ENCODE data around the gene FAU.

The FAU gene

DNA sequence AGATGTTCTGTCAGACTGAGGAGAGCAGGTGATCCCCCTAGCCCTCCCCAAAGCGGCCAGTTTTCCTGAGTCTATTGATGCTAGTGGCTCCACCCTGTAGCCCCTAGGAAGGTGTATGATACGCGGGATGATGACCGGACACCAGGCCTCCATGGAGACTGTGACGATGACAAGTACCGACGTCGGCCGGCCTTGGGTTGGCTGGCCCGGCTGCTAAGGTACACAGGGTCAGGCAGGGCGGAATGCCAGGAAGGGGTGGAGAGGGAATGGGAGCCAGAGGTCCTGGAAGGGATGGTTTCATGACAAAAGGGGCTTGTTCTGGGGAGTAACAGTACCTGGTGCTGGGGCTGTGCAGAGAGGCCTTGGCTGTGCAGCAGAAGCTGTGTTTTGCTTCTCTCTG is 34.7 kb downstream of the FAU start:
- DNase-seq (ENCODE audit: low spot score): no peak
- TF ChIP-seq, protein P1, sequence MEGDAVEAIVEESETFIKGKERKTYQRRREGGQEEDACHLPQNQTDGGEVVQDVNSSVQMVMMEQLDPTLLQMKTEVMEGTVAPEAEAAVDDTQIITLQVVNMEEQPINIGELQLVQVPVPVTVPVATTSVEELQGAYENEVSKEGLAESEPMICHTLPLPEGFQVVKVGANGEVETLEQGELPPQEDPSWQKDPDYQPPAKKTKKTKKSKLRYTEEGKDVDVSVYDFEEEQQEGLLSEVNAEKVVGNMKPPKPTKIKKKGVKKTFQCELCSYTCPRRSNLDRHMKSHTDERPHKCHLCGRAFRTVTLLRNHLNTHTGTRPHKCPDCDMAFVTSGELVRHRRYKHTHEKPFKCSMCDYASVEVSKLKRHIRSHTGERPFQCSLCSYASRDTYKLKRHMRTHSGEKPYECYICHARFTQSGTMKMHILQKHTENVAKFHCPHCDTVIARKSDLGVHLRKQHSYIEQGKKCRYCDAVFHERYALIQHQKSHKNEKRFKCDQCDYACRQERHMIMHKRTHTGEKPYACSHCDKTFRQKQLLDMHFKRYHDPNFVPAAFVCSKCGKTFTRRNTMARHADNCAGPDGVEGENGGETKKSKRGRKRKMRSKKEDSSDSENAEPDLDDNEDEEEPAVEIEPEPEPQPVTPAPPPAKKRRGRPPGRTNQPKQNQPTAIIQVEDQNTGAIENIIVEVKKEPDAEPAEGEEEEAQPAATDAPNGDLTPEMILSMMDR (IDR thresholded peaks at IDR 0.05; ENCODE audit: extremely low read depth, insufficient read depth, missing control alignments): no peak
- in situ Hi-C loops (cut with MboI; ENCODE audit: low pct_unique_long_range_greater_than_20kb, low sequenced_read_pairs, unreplicated experiment): no loop called here

DNA sequence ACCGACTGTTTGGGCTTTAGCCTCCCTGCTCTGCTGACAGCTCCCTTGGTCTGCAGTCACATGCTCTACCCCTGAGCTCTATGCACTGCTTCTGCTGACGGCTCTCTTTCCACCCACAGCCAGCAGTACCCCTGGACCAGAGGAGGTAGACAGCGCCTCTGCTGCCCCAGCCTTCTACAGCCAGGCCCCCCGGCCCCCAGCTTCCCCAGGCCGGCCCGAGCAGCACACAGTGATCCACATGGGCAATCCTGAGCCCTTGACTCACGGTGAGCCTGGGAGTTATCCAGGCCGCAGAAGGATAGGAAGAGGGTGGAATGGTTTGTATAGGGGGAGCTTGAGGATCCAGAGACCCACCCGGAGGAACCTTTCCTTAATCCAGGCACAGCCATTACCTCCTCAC is 35.1 kb downstream of the FAU start:
- DNase-seq (ENCODE audit: low spot score): no peak
- in situ Hi-C loops (cut with MboI; ENCODE audit: low pct_unique_long_range_greater_than_20kb, low sequenced_read_pairs, unreplicated experiment): no loop called here
- TF ChIP-seq, protein P1 (IDR thresholded peaks at IDR 0.05; ENCODE audit: extremely low read depth, insufficient read depth, missing control alignments): no peak

DNA sequence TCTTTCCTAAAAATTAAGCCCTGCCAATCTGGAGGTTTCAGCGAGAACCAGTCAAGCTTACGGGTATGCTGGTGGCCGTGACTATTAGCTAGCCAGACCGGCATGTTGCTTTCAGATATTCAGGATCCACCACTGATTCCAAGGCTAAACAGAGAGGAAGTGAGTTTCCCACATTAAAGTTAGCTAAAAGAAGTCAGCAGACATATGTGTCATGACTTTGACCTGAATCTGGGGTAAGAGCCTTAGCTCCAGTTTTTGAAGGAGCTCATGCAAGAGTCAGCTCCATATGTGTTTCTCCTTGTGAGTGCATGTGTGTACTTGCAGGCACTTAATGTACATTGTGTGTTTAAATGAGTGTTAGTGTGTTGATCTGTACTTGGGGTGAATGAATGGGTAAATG is 36.5 kb downstream of the FAU start:
- TF ChIP-seq, protein P1 (IDR thresholded peaks at IDR 0.05; ENCODE audit: extremely low read depth, insufficient read depth, missing control alignments): no peak
- DNase-seq (ENCODE audit: low spot score): no peak
- in situ Hi-C loops (cut with MboI; ENCODE audit: low pct_unique_long_range_greater_than_20kb, low sequenced_read_pairs, unreplicated experiment): no loop called here

DNA sequence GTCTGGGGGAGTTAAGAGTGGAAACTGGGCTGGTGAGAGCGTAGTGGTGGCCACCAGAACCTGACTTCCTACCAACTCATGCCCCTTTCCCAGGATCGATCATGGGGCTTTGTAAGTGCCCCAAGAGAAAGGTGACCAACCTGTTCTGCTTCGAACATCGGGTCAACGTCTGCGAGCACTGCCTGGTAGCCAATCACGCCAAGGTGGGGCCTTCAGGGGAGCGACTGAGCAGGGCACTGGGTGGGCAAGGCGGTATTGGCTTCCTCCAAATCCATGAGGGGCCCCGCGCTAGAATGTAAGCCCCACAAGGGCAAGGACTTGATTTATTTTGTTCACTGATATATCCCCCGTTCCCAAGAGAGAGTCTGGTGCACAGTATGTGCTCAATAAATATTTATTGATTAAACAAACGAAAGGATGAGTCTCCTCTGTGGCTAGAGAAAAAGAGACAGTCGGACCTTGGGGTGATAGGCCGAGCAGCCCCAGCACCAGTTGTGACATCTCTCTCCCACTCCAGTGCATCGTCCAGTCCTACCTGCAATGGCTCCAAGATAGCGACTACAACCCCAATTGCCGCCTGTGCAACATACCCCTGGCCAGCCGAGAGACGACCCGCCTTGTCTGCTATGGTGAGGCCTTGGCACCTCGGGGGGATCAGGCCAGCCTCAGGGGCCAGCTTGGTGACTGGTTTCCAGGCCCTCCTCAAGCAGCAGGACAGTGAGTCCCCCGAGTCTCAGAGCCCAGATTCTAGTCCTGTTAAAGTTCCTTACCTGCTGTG is 37.1 kb downstream of the FAU start:
- in situ Hi-C loops (cut with MboI; ENCODE audit: low pct_unique_long_range_greater_than_20kb, low sequenced_read_pairs, unreplicated experiment): no loop called here

DNA sequence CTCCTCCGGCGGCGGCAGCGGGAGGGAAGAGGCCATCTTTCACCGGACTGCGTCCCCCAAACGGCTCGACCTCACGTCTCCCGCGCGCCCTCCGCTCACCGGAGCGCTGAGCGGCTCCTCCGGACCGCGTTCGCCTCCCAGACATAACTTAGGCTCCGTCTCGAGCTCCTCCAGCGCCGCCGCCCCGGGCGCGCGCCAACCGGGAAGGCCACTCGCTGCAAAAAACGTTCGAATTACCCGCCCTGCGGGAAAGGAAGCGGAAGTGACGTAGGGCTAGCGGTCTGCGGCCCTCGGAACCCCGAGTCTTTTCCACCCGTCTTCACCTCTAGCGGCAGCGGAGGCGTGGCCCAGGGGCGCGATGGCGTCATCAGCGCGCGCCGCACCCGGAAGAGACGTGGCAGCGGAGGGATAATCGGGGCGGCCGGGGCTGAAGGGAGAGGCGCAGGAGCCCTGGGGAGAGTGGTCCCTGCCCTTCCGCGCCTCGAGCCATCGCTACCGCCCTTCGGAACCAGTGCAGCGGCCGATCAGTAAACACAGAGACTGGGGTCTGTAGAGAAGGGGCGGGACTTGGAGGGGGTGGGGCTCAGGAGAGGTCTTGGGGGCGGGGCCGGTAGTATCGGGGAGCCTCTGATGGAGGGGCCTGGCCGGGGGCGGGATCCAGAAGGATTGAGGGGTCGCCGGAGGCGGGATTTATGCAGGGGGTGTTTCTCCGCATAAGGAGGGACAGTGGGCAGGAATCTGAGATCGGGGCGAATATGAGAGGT is 37.9 kb downstream of the FAU start, which contains the start of the genes CDCA5 and ZFPL1:
TSS of gene CDCA5 (minus strand) at position 207 of the 764 bp plus-strand sequence. CDS start at position 145, 62 bp downstream.
TSS of gene ZFPL1 (plus strand) at position 389 of the 764 bp plus-strand sequence. CDS start 477 bp downstream, outside the sequence.
- DNase-seq (ENCODE audit: low spot score): peak; percentile 99
- in situ Hi-C loops (cut with MboI; ENCODE audit: low pct_unique_long_range_greater_than_20kb, low sequenced_read_pairs, unreplicated experiment): no loop called here
- TF ChIP-seq, protein P1 (IDR thresholded peaks at IDR 0.05; ENCODE audit: extremely low read depth, insufficient read depth, missing control alignments): no peak

More for the DNA sequence above, 37.1 kb downstream of the FAU start:
- TF ChIP-seq, protein P1 (IDR thresholded peaks at IDR 0.05; ENCODE audit: extremely low read depth, insufficient read depth, missing control alignments): no peak
- DNase-seq (ENCODE audit: low spot score): no peak

DNA sequence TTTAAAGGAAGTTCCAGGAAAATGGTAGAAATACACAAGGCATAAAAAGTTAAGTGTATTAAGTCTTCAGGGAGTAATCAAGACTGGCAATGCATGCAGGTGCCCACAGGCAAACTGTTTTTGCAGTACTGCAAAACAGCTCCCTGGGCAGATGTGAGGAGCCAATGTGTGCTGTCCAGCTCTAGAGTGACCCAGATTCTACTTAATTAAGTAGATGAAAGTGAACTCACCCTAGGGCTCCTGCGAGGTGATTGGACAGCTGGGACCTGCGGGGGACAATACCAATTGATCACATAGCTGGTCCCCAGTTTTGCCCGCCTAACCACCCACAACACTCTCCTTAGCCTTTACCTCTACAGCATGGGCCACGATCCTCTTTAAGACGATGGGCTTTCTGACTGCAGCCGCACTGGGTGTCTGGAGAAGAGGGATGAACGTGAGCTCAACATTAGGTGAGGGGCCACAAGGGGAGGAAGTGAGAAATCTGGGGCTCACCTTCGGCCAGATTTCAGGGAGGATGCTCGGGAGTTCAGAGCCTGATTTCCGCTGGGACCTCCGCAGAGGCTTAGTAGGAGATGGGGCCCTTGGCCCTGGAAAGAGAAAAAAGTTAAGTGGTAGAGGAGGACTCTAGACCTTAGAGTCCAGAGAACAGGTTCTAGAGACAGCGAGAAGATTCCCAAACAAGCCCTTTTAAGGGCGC is 38.6 kb downstream of the FAU start:
- in situ Hi-C loops (cut with MboI; ENCODE audit: low pct_unique_long_range_greater_than_20kb, low sequenced_read_pairs, unreplicated experiment): no loop called here
- TF ChIP-seq, protein P1 (IDR thresholded peaks at IDR 0.05; ENCODE audit: extremely low read depth, insufficient read depth, missing control alignments): no peak
- no peak for DNase-seq (ENCODE audit: low spot score)
